HG03575 (cell line): ENCODE results near the gene IGIP.

Experiments
- ATAC-seq: cut with Tn5 transposase; IDR thresholded peaks from one replicate; pipeline ENCODE4 v1.9.1; 2021; ENCODE audit not compliant: unreplicated experiment, insufficient number of reproducible peaks, low FRiP score; ENCODE audit errors: extremely low read depth

IGIP gene

GRCh38 chr5:140178482-140179116, 52.9 kb downstream of the IGIP start:
- no peak for ATAC-seq
